Embryonic facial prominence (tissue), 1 donor: Measurements from ENCODE around the gene UBN2.

Experiments
- DNase-seq: peaks from one replicate; pipeline ENCODE4 v3.0.0-alpha.2; 2016; ENCODE audit errors: extremely low spot score

Gene UBN2

GRCh38 chr7:139231513-139232376 lies 708 bp downstream of the UBN2 start:
- no peak for DNase-seq

GRCh38 chr7:139232377-139232717 lies 1.3 kb downstream of the UBN2 start:
- DNase-seq = no peak

GRCh38 chr7:139232904-139233303 lies 1.9 kb downstream of the UBN2 start:
- no peak for DNase-seq

GRCh38 chr7:139241258-139241657 lies 10.2 kb downstream of the UBN2 start:
- DNase-seq = no peak

- no peak for DNase-seq
Observed at GRCh38 chr7:139242741-139243281, 11.8 kb downstream of the UBN2 start.

- no peak for DNase-seq
Observed at GRCh38 chr7:139245401-139245800, 14.4 kb downstream of the UBN2 start.

- DNase-seq = no peak
Observed at GRCh38 chr7:139246494-139246893, 15.5 kb downstream of the UBN2 start.

- no peak for DNase-seq
Observed at GRCh38 chr7:139246905-139247304, 15.9 kb downstream of the UBN2 start.

GRCh38 chr7:139249179-139249810 lies 18.3 kb downstream of the UBN2 start:
- DNase-seq = no peak

- no peak for DNase-seq
Observed at GRCh38 chr7:139252451-139252850, 21.4 kb downstream of the UBN2 start.

- DNase-seq = no peak
Observed at GRCh38 chr7:139254281-139254680, 23.2 kb downstream of the UBN2 start.

- no peak for DNase-seq
Observed at GRCh38 chr7:139254728-139255127, 23.7 kb downstream of the UBN2 start.

- no peak for DNase-seq
Observed at GRCh38 chr7:139255290-139255689, 24.3 kb downstream of the UBN2 start.

- DNase-seq = no peak
Observed at GRCh38 chr7:139259142-139259541, 28.1 kb downstream of the UBN2 start.

GRCh38 chr7:139264220-139264619 lies 33.2 kb downstream of the UBN2 start:
- no peak for DNase-seq

GRCh38 chr7:139265673-139266072 lies 34.6 kb downstream of the UBN2 start:
- no peak for DNase-seq

GRCh38 chr7:139271718-139272628 lies 40.9 kb downstream of the UBN2 start:
- DNase-seq = no peak

GRCh38 chr7:139284252-139284896 lies 53.3 kb downstream of the UBN2 start:
- no peak for DNase-seq

- no peak for DNase-seq
Observed at GRCh38 chr7:139286144-139286543, 55.1 kb downstream of the UBN2 start.

GRCh38 chr7:139292821-139293220 lies 61.8 kb downstream of the UBN2 start:
- DNase-seq = no peak

- no peak for DNase-seq
Observed at GRCh38 chr7:139293534-139293933, 62.5 kb downstream of the UBN2 start.

- no peak for DNase-seq
Observed at GRCh38 chr7:139294241-139294640, 63.2 kb downstream of the UBN2 start.
